ENCODE data around the gene TMEM53.

TMEM53 gene

GRCh38 chr1:44646261-44647110 is 27.8 kb downstream of the TMEM53 start:
- no peak for DNase-seq

- no peak for DNase-seq
Measured at GRCh38 chr1:44645476-44646244, 28.6 kb downstream of the TMEM53 start.

GRCh38 chr1:44644806-44645205 is 29.5 kb downstream of the TMEM53 start:
- DNase-seq: no peak

GRCh38 chr1:44643721-44644334 is 30.5 kb downstream of the TMEM53 start:
- DNase-seq: no peak

GRCh38 chr1:44642925-44643324 is 31.4 kb downstream of the TMEM53 start:
- no peak for DNase-seq

GRCh38 chr1:44642255-44642654 is 32.0 kb downstream of the TMEM53 start:
- DNase-seq: no peak

- DNase-seq: no peak
Measured at GRCh38 chr1:44641126-44642102, 32.9 kb downstream of the TMEM53 start.

- DNase-seq: peak; percentile 68
Measured at GRCh38 chr1:44640200-44640853, 34.0 kb downstream of the TMEM53 start.

- DNase-seq: peak; percentile 92
Measured at GRCh38 chr1:44637702-44638411, 36.4 kb downstream of the TMEM53 start.

- peak; percentile 72 for DNase-seq
Measured at GRCh38 chr1:44636688-44637598, 37.3 kb downstream of the TMEM53 start.

- DNase-seq: peak; percentile 61
Measured at GRCh38 chr1:44636083-44636687, 38.1 kb downstream of the TMEM53 start.

- no peak for DNase-seq
Measured at GRCh38 chr1:44635439-44635838, 38.8 kb downstream of the TMEM53 start.

GRCh38 chr1:44634606-44635189 is 39.6 kb downstream of the TMEM53 start:
- DNase-seq: no peak

- no peak for DNase-seq
Measured at GRCh38 chr1:44632598-44632997, 41.7 kb downstream of the TMEM53 start.

GRCh38 chr1:44631647-44632539 is 42.4 kb downstream of the TMEM53 start:
- DNase-seq: peak; percentile 95

- no peak for DNase-seq
Measured at GRCh38 chr1:44631333-44631646, 43.0 kb downstream of the TMEM53 start.

GRCh38 chr1:44630116-44630515 is 44.2 kb downstream of the TMEM53 start:
- no peak for DNase-seq
